GM12873 (cell line): ENCODE data around the gene SHROOM2.

Experiments
- TF ChIP-seq, protein P1 (sequence below): IDR thresholded peaks from 2 replicates; pipeline ENCODE4 v1.5.1; 2012; ENCODE audit warnings: low read depth, mild to moderate bottlenecking, moderate library complexity, low read length, control low read depth; ENCODE audit not compliant: insufficient read depth; ENCODE audit errors: missing control alignments

The SHROOM2 gene

GRCh38 chrX:9899640-9900111 lies 113.4 kb downstream of the SHROOM2 start:
- TF ChIP-seq, protein P1, sequence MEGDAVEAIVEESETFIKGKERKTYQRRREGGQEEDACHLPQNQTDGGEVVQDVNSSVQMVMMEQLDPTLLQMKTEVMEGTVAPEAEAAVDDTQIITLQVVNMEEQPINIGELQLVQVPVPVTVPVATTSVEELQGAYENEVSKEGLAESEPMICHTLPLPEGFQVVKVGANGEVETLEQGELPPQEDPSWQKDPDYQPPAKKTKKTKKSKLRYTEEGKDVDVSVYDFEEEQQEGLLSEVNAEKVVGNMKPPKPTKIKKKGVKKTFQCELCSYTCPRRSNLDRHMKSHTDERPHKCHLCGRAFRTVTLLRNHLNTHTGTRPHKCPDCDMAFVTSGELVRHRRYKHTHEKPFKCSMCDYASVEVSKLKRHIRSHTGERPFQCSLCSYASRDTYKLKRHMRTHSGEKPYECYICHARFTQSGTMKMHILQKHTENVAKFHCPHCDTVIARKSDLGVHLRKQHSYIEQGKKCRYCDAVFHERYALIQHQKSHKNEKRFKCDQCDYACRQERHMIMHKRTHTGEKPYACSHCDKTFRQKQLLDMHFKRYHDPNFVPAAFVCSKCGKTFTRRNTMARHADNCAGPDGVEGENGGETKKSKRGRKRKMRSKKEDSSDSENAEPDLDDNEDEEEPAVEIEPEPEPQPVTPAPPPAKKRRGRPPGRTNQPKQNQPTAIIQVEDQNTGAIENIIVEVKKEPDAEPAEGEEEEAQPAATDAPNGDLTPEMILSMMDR, result no peak

- TF ChIP-seq, protein P1, result no peak
These were observed 116.4 kb downstream of the SHROOM2 start for GRCh38 chrX:9902656-9903055.

- TF ChIP-seq, protein P1, result no peak
These were observed 116.9 kb downstream of the SHROOM2 start for GRCh38 chrX:9903146-9903545.

GRCh38 chrX:9905288-9905687 lies 119.1 kb downstream of the SHROOM2 start:
- TF ChIP-seq, protein P1, result no peak

- TF ChIP-seq, protein P1, result no peak
These were observed 119.5 kb downstream of the SHROOM2 start for GRCh38 chrX:9905721-9906120.

GRCh38 chrX:9906919-9907318 lies 120.7 kb downstream of the SHROOM2 start:
- TF ChIP-seq, protein P1, result no peak

DNA sequence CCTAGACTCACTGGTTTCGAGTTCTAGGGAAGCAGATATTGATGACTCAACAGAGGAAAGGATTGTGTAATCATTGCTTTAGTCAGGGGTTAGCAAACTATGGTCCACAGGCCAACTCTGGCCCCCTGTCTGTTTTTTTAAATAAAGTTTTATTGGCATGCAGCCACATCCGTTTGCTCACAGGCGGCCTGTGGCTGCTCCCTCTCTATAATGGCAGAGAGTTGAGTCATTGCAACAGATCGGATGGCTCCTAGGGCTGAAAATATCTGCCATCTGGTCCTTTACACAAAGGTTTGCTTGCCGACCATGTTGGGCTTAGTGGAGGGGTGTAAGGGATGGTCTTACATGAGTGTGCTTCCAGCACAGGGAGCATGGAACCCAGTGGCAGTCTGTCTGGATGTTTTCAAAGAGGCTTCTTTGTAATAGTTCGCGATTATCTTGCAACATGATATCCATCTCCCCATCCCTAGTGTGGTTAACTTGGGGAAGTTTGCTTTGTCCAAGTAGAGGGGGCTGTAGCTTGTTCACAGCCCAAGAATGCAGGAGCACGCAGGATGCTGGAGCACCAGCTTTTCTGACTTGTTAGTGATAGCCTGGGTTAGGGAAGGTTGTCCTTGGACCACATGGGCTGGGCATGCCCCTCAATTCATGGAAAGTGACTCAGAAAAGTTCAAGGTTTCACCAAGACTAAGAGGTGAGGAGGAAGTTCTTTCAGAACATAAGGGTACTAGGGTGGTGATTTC lies 121.6 kb downstream of the SHROOM2 start:
- TF ChIP-seq, protein P1, result no peak
